ENCODE data around the gene MUC5B. TPM values are rescaled to one million over a fixed set of nuclear protein-coding genes. Genes with fewer than 3 reads are reported as not detected.

MUC5B gene
- total RNA-seq, 2 experiments from 2014 or later: not detected

- ChIA-PET CTCF (no interaction called here), POLR2A (no interaction called here)
- Mint-ChIP-seq H3K9me3 (no peaks in the 10 kb centered on the region), H3K27me3 (no peaks in the 10 kb centered on the region), H3K4me1 (ENCODE audit: low read depth) (peaks cover 13% of the 10 kb centered on the region), H3K36me3 (ENCODE audit: low read depth) (no peaks in the 10 kb centered on the region), H3K4me3 (no peak overlapping the region), H3K27ac (no peak overlapping the region)
- intact Hi-C loops (cut with micrococcal nuclease): no loop called here
- TF ChIP-seq, protein P1, sequence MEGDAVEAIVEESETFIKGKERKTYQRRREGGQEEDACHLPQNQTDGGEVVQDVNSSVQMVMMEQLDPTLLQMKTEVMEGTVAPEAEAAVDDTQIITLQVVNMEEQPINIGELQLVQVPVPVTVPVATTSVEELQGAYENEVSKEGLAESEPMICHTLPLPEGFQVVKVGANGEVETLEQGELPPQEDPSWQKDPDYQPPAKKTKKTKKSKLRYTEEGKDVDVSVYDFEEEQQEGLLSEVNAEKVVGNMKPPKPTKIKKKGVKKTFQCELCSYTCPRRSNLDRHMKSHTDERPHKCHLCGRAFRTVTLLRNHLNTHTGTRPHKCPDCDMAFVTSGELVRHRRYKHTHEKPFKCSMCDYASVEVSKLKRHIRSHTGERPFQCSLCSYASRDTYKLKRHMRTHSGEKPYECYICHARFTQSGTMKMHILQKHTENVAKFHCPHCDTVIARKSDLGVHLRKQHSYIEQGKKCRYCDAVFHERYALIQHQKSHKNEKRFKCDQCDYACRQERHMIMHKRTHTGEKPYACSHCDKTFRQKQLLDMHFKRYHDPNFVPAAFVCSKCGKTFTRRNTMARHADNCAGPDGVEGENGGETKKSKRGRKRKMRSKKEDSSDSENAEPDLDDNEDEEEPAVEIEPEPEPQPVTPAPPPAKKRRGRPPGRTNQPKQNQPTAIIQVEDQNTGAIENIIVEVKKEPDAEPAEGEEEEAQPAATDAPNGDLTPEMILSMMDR (IDR thresholded peaks at IDR 0.05): no peak
- ATAC-seq: no peak
- DNase-seq: no peak
Measured at GRCh38 chr11:1259076-1259461, 36.2 kb downstream of the MUC5B start.

- TF ChIP-seq, protein P1 (IDR thresholded peaks at IDR 0.05): no peak
- intact Hi-C loops (cut with micrococcal nuclease): no loop called here
- Mint-ChIP-seq H3K9me3 (peaks cover 3% of the 10 kb centered on the region), H3K27ac (no peak overlapping the region), H3K36me3 (ENCODE audit: low read depth) (peaks cover 3% of the 10 kb centered on the region), H3K27me3 (no peaks in the 10 kb centered on the region), H3K4me3 (no peak overlapping the region), H3K4me1 (ENCODE audit: low read depth) (peaks cover 17% of the 10 kb centered on the region)
- ChIA-PET CTCF (no interaction called here), POLR2A (no interaction called here)
- DNase-seq (no peak), ATAC-seq (no peak)
Measured at GRCh38 chr11:1259561-1259960, 36.7 kb downstream of the MUC5B start.

DNA sequence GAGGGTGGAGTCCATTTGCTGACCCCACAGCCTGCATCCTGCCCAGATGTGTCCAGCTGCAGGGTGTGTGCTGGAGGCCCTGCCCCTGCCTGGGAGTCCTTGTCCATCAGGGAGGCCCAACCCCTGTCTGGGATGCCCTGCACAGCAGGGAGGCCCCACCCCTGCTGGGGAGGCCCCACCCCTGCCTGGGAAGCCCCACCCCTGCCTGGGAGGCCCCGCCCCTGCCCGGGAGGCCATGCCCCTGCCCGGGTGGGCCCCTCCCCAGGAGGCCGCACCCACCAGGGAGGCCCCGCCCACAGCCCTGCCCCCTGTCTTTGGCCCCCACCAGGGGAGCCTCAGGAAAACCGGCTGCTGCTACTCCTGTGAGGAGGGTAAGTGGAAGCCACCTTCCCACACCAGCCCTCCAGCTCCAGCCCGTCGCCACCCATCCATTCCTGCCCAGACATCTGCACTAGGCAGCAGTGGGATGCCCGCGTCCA, 37.2 kb downstream of the MUC5B start:
- H3K9me3 Mint-ChIP-seq: peaks cover 8% of the 10 kb centered on the region
- peaks cover 19% of the 10 kb centered on the region for H3K4me1 Mint-ChIP-seq (ENCODE audit: low read depth)
- ChIA-PET POLR2A (no interaction called here), CTCF (no interaction called here)
- H3K27ac Mint-ChIP-seq: no peak overlapping the region
- no peak overlapping the region for H3K4me3 Mint-ChIP-seq
- peak; percentile 64 for ATAC-seq
- H3K36me3 Mint-ChIP-seq (ENCODE audit: low read depth): peaks cover 8% of the 10 kb centered on the region
- DNase-seq: peak; percentile 57
- TF ChIP-seq, protein P1 (IDR thresholded peaks at IDR 0.05): no peak
- no peaks in the 10 kb centered on the region for H3K27me3 Mint-ChIP-seq
- intact Hi-C loops (cut with micrococcal nuclease): no loop called here

DNA sequence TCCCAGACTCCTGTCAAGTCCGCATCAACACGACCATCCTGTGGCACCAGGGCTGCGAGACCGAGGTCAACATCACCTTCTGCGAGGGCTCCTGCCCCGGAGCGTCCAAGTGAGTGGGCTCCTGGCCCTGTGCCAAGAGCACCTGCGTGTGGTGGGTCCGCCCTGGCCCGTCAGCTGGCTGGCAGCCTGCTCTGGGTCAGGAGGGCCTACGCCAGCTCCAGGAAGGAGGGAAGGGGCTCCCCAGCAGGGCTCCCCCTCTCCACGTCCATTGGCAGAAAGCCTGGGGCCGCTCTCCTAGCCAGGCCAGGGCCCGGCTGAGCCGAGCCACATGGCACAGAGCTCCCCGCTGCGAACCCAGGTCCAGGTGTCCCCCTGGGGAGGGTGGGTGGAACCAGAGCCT, 37.8 kb downstream of the MUC5B start:
- intact Hi-C loops (cut with micrococcal nuclease): no loop called here
- TF ChIP-seq, protein P1 (IDR thresholded peaks at IDR 0.05): no peak
- Mint-ChIP-seq H3K9me3 (peaks cover 11% of the 10 kb centered on the region), H3K27ac (no peak overlapping the region), H3K4me3 (no peak overlapping the region), H3K4me1 (ENCODE audit: low read depth) (peaks cover 19% of the 10 kb centered on the region), H3K27me3 (no peaks in the 10 kb centered on the region), H3K36me3 (ENCODE audit: low read depth) (peaks cover 8% of the 10 kb centered on the region)
- no peak for DNase-seq
- POLR2A ChIA-PET: no interaction called here
- CTCF ChIA-PET: no interaction called here
- no peak for ATAC-seq

DNA sequence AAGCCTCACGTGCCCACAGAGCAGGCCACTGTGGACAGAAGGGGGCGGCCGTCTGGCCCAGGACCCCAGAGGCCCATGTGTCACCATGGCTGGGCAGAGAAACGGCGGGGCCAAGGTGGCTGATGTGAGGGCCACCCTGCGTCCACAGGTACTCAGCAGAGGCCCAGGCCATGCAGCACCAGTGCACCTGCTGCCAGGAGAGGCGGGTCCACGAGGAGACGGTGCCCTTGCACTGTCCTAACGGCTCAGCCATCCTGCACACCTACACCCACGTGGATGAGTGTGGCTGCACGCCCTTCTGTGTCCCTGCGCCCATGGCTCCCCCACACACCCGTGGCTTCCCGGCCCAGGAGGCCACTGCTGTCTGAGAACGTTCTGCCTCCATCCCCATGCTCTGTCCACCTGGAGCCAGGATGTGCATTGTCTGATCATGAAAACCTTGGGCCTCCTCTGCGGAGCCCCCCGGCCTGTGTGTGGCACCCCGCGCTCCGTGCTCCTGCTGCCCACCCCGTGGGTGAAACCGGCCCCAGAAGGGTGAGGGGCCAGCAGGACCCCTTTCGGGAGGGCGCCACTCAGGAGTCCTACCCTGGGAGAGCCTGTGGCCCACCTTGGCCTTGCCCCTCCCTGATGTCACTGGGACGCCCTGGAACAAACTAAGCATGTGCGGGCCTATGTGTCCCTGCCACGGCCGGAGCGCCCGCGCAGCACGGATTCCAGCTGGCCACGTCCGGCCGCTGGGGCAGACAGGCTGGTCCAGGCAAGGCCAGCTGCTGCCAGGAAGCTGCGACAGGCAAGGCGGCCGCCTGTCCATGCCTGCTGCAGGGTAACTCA, 38.6 kb downstream of the MUC5B start:
- no peak for ATAC-seq
- Mint-ChIP-seq H3K9me3 (peaks cover 11% of the 10 kb centered on the region), H3K27ac (peak overlapping the region; percentile 95), H3K4me3 (peak overlapping the region; percentile 72), H3K36me3 (ENCODE audit: low read depth) (peaks cover 8% of the 10 kb centered on the region), H3K27me3 (no peaks in the 10 kb centered on the region), H3K4me1 (ENCODE audit: low read depth) (peaks cover 19% of the 10 kb centered on the region)
- ChIA-PET POLR2A (interaction anchor here (1.0 to 1.7 kb wide), 3 partner anchors 8 to 48 kb away, joined by 3 to 9 read pairs (median 5); partner anchors contain the start of gene TOLLIP), CTCF (no interaction called here)
- TF ChIP-seq, protein P1 (IDR thresholded peaks at IDR 0.05): no peak
- DNase-seq: no peak
- intact Hi-C loops (cut with micrococcal nuclease): no loop called here
